Limb (tissue), 2 donors: ENCODE results near the gene CSF1R.

Source experiments
- DNase-seq, 2 donors: peaks; one replicate each; pipeline ENCODE4 v3.0.0-alpha.2; 2016; ENCODE audit errors: extremely low spot score in 2 of 2

CSF1R gene

DNA sequence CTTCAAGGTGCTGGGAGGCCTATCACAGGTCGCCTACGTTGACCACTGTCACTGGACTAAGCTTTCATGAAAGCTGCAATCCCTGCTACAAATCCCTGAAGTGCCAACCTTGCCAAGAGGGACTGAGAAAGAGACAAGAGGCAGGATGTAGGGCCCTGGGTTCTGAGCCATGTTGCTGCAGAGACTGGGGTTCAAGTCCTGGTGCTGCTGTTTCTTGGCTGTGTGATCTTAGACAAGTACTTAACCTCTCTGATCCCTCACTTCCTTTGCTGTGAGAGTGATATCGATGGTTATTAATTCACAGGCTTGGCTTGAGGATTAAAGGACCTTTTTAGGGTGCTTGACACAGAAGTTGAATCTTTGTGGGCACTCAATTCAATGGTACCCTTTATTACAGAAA is 15.5 kb downstream of the CSF1R start:
- peak in 1 of 2 donors; percentile 12 for DNase-seq

DNA sequence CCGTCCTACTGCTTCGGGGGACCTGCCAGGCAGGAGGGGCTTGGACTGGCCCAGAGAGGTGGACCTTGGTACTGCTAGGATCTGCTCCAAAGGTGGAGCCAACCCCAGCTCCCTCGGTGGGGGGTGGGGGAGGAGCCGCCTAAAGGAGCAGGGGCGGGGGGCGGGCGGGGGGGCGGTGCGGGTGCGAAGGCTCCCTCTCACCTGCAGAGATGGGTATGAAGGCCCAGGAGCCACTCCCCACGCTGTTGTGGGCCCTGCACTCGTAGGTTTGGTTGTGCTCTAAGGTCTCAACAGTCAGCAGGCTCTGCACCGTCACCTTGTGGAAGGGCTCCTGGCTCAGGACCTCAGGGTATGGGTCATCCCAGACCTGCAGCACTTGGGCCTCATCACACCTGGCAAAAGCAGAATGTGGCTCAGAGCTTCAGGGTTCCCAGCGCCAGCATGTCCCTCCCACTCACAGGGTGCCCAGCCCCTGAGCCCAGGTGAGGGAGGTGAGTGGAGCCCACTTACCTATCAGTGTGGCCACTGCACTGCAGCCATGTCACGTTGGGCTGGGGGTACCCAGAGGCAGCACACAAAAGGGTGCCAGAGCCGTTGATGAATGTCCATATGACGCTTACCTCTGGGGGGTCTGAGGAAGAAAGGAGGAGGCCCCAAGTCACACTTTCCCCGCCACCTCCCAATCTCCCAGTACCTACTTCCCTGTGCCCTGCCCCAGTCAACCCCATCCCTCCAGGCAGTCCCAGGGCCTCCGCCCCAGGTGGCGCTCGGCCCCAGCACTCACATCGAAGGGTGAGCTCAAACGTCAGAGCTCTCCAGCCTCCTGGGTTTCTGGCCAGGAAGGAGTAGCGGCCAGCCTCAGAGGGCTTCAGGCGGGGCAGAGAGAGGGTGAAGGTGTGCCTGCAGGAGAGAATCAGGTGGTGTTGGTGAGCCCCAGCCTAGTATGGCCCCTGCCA is 16.4 kb downstream of the CSF1R start:
- DNase-seq, result peak in 1 of 2 donors; percentile 26

DNA sequence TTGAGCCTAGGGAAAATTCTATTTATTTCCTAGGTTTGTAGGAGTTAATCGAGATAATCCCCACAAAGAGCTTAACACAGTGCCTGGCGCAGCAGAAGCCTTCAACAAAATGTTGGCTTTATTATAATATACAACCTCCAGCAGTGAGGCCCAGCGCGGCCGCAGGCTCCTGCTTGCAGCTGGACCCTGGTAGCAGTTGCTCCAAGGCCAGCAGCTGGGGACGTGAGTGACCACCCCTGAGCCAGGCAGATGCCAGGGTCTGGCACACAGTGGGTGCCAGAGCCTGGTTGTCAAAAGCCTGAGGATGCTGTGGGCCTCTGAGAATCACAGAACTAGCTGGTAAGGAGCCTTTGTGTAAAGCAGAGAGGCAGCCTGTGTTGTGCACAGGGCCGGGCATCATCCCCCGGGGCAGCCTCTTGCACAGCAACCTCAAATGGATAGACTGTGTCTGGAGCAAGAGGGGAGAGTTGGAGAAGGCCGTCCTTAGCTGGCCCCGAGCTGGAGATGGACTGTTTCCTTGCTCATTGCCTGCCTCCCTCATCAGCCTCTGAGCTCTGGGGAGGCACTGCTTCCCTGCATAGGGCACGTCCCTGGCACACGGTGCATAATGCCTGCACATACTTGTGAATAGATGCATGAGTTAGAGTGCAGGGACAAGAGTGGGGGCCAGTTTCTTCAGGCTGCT is 17.3 kb downstream of the CSF1R start:
- DNase-seq, result peak in 1 of 2 donors; percentile 25

DNA sequence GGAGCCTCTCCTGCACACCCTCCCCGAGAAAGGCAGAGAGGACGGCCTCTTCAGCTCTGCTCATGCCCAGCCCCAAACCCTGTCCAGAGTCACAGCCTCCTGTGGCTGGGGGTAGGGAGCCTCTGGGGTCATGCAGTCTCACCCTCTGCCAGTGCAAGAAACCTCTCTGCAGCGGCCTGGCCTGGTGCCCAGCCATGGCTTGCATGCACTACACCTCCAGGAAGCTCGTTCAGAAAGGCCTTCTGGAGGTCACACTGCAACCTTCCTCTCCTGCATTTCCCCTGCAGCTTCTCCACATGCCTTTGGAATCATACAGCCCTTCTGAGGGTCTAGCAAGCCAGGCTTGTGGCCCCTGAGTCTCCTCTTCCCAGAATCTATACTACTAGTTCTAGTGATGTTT is 17.9 kb downstream of the CSF1R start:
- DNase-seq, result peak in 1 of 2 donors; percentile 20

DNA sequence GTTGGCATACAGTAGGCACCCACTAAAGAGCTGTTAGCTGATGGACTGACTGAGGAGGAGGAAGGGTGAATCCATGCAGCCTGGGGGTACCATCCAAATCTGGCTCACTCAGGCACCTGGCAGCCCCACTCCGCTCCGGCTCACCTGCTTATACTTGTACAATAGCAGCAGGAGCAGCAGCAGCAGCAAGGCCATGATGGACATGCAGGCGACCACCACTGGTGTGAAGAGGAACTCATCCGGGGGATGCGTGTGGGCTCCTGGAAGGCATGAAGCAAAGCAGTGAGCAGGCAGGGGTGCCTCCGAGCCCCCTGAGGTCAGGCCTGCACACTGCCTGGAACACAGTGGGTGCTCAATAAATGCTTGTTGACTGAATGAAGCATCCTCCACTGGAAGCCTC is 18.3 kb downstream of the CSF1R start:
- no peak for DNase-seq

DNA sequence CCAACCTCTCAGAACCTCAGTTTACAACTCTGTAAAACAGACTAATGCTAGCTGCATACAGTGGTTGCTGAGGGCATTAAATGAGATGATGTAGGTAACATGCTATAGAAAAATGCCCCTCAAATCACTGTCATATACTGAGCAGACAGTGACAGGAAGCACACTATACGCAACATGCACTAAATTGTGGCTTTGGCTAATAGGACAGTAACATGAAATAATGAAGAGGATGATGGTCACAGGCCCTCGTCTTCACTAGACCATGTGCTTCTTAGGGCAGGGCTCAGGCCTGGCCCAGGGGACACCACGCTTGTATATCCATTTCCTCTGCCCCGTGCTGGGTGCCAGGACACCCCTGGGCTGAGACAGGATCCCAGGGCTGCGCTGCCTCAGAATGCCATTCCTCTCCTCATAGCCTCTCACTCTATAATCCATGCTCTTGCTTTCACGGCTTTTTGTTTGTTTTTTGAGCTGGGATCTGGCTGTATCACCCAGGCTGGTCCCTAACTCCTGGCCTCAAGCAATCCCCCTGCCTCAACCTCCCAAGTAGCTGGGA is 18.9 kb downstream of the CSF1R start:
- DNase-seq, result peak in 1 of 2 donors; percentile 11

DNA sequence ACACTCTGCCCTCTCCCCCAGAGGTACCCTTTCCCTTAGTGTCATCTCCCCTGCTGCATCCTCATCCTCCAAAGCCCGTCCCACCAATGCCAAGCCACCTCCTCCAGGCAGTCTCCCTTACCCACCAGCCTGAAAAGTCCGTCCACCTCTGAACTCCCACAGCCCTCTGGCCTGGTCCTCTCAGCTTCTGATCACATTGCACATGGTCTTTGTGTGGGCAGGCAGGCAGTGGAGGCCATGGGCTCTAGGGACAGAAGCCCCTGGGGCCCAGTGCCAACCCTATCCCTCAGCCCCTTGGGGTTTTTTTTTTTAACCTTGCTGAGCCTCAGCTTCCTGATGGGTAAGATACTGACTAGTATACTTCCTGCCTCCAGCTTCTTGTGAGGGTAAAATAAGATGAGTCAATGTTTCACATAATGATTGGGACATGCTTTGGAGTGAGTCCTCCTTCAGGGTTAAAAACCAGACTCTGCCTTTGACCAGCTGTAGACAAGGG is 19.4 kb downstream of the CSF1R start:
- no peak for DNase-seq

DNA sequence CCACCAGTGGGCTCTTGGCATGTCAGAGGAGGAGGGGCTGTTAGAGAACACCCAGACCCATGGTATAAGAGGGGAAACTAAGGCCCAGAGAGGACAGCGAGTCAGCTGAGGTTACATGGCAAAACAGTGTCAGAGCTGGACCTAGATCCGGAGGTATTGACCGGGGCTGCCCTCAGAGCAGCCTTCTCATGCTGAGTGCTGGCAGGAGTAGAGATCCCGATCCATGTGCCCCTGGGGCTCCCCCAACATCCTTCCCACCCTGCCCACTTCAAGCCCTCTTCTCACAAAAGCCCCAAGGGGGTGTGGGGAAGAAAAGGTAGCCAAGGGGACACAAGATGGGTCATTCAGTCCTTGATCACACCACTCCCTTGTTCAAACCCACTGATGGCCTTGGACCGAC is 19.9 kb downstream of the CSF1R start:
- DNase-seq, result no peak

DNA sequence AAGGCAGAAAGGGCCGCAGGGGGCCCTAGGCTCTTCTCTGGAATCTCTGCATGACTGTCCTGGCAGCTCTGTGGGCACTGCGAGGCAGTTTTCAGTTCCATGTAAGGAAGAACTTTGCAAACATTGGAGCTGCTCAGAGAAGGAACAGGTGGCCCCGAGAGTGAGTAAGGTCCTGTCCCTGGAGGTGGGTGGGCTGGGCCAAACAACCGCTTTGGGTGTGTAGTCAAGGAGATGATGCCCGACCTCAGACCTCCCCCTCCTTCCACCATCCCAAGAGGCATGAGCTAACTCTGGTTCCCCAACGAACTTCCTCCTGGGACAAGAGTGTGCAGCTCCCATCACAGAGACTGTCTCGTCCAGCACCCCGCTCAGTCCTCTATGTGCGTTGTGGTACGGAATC is 20.5 kb downstream of the CSF1R start:
- no peak for DNase-seq

DNA sequence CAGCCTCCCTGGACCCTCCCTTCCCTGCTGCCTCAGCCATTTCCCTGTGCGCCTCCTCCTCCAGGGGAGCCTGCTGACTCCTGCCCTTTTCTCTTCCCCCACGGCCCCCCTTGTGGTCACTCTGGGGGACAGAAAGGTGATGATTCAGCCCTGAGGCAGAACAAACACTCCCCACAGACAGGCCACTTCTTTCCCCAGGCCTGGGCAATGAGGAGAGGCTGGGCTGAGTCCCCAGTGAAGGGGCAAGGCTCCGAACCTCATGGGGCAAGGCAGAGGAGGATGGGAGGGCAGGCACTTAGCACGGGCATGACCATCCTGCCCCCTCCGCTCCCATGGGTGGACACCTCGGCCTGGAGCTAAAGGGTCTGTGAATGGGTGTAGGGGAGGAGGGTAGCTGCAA is 21.0 kb downstream of the CSF1R start:
- no peak for DNase-seq

DNA sequence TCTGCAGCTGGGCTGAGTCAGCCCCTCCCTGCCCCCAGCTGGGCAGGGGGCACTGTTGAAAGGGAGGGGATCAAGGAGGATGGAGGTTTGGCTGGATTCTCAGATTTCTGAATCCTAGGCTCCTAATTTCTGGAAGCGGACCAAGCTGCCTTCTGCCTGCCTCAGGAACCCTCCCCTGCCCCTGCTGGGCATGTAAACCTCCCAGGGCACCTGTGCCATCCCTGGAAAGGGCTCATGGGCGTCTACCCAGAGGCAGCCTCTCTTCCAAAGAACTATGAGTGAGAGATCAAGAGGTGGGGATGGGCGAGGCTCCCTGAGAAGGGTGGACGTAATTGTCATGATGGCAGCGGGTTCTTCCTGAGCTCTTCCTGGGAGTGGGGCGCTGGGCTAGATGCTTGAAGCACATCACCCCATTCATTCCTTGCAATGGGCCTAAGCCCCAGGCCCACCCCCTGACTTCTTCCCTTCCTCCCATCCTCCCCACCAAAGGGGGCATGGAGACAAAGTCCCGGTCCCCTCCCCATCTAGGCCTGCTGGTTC is 21.6 kb downstream of the CSF1R start:
- no peak for DNase-seq

DNA sequence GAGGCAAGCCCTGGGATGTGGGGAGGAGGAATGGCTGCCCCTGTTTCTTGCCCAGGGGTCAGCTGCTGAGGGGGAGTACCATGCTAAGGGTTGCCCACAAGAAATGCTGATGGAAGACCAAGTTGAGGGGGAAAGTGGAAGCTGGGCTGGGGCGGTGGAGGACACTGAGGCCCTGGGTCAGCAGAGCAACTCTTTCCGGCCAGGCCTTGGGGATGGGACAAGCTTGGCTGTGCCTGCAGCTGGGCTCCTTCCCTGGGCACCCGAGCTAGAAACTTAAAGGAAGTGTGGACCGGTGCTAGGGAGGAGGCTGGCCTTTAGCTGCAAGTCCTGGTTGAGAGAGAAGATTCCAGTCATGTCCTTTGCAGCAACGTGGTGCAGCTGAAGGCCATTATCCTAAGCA is 22.7 kb downstream of the CSF1R start:
- DNase-seq, result no peak

DNA sequence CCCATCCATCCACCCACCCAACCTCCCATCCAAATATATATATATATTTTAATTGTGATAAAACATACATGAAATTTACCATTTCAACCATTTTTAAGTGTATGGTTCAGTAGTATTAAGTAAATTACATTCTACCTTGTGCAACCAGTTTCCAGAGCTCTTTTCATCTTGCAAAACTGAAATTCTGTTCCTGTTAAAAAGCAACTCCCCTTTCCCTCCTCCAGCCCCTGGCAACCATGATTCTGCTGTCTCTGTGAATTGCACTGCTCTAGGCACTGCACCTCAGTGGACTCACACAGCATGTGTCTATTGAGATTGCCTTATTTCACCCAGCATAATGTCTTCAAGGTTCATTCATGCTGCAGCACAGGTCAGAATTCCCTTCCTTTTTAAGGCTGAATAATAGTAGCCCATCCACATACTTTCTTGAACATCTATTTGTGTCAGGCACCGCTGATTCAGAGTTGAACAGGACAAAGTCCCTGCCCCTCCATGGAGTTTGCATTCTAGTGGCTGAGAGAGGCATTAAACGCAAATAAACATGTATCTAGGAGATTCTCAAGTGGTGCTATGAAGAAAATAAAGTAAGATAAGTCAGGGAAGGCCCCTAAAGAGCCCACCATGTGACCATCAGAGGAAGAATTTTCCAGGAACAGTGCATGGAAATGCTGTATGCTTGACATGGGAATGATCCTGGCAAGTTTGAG is 24.0 kb downstream of the CSF1R start:
- no peak for DNase-seq

DNA sequence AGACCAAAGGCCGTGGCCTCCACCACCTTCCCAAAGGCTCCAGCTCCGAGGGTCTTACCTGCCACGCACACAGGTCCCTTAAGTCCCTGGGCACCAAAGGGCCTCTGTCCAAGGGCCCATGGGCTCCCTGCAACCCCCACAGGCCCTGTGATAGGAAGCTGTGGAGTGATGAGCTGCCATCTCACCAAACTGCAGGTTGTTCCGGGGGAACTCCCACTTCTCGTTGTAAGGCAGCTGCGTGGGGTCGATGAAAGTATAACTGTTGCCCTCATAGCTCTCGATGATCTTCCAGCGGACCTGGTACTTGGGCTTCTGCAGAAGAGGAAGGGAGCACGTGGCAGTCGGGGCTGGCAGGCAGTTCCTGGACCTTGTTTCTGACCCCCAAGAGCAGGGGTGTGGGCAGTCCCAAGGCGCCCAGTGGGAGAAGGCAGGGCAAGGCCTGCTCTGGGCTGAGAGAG is 24.8 kb downstream of the CSF1R start:
- no peak for DNase-seq

DNA sequence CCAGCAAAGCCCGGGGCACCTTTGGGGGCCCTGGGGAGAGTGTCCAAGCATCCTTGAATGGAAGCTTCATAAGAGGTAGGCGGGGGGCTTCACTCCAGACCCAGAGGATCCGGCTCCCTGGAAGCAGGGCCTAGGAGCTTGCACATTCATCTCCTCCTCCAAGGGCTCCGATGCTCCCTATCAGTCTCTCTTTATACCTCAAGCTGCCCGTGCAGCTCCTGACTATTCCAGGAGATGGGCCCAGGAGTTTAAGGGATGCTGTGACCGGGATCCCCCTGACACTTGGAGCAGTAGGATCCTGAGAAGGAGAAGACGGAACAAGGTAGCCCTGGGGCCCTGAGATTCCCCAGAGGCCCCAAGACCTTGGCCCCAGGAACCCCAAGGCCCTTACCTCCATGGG is 25.9 kb downstream of the CSF1R start:
- no peak for DNase-seq

DNA sequence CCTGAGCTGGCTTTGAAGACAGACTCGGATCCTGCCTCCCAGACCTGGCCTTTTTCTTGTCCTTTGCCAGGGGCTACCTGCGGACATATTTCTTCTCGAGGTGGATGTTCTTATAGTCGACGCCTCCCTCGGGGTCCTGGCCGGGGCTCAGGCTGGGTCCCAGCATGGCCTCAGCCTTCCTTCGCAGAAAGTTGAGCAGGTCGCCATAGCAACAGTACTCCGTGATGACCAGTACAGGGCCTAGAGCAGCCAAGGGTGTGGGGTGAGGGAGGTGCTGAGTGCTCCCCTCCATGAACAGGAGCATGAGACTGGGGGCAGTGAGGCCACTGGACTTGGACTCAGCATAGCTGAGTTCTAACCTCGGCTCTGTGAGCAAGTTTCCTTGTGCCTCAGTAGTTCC is 26.7 kb downstream of the CSF1R start:
- no peak for DNase-seq

DNA sequence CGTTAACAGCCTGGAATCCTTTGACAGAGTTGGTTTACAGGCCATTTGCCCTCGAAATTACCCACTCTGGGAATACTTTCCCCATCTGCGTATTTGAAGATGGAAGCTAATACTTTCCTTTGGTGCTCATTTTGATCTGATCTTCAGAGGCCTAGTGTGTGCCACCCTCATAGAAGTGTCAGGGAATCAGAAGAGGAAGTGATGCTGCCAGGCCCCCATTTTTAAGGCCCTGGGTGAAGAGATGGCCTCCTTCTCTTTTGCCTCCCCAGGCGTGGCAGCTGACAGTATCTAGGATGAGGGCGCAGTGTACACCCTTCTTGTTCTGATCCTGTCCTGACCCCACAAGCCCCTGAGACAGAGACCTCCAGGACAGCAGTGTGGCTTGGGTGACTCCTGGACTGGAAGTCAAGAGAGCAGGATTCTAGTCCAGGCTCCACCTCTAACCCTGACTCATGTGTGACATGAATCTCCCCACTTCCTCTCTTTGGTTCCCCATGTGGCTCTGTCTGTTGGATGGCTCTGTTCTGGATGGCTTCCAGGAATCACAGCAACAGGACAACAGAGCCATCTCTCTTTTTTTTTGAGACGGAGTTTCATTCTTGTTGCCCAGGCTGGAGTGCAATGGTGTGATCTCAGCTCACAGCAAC is 27.8 kb downstream of the CSF1R start:
- no peak for DNase-seq

DNA sequence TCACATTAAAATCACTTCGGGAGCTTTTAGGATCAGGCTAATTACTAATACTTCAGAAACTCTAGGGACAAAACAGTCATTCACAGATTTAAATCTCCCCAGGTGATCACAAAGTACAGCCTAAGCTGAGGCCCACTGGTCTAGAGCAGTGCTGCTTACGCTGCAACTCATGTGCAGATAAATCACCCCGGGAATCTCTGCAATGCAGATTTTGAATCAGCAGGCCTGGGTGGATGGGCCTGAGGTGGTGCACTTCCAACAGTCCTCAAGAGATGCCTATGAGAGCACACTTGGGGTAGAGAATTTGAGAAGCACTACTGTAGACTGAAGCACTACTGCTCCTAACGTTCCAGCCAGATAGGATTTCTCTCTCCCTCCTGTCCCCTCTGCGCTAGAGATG is 28.4 kb downstream of the CSF1R start:
- DNase-seq, result no peak

DNA sequence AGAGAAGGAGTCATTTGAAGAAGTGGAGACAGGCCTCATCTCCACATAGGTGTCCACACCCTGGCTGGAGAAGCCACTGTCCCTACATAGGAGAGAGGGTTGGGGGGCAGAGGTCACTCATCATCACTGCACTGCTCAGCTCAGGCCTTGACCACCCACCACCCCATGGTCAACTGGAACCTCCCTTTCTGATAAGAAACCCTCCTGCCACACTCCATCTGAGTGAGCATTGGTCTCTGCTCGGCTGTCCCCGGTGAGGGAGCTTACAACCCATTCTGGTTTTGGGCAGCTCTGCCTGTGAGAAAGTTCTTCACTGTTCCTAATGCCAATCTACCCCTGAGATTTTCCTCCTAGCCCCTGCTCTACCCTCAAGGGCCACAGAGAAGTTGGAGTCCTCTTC is 28.8 kb downstream of the CSF1R start:
- DNase-seq, result no peak

DNA sequence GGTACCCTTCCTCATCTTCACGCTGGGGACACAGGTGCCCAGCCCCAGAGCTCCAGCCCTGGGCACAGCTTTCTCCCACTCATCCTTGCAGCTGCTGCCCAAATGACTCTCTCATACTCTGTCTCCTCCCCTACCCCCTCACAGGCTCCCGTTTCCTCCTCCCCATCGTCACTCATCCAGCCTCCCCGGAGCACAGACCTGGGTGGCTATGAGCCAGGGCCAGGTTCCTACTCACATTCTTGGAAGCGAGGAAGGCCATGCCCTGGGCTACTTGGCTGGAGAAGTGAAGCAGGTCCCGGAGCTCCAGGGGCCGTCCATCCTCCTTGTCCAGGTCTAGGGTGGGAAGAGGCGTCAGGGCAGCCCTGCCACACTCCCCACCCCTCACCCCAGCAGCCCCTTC is 29.3 kb downstream of the CSF1R start:
- no peak for DNase-seq

DNA sequence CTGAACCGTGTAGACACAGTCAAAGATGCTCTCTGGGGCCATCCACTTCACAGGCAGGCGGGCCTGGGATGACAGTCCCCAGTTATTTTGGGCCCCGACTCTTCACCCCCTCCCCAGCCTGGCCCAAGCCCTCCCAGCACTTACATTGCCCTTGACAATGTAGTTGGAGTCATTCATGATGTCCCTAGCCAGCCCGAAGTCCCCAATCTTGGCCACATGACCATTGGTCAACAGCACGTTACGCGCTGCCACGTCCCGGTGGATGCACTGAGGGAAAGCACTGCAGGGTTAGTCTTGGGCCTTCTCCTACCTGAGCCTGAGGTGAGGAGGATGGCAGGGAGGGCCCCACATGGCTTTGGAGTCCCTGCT is 30.3 kb downstream of the CSF1R start:
- DNase-seq, result no peak
